ENCODE measurements around the gene EP300.

EP300 gene

GRCh38 chr22:41215926-41216325, 123.5 kb downstream of the EP300 start:
- H3K4me3 ChIP-seq (ENCODE audit: low read depth in 1 of 2, low read length in 2 of 2) = peak overlapping the region in 1 of 2 experiments; percentile 25; a peak in 2 of 4 replicates
- no peak for ATAC-seq (ENCODE audit: insufficient read depth, low read depth)

GRCh38 chr22:41216984-41217383, 124.6 kb downstream of the EP300 start:
- no peak for TF ChIP-seq CTCF (IDR thresholded peaks at IDR 0.05; ENCODE audit: borderline replicate concordance, extremely low read depth, low read length, poor library complexity, severe bottlenecking)
- Histone ChIP-seq H3K4me1 (ENCODE audit: insufficient read depth, low read length) (peaks cover 31% of the 10 kb centered on the region), H2AFZ (ENCODE audit: low read depth, low read length) (peak overlapping the region; percentile 69), H4K20me1 (ENCODE audit: insufficient read depth, low read length) (no peaks in the 10 kb centered on the region), H3K36me3 (ENCODE audit: insufficient read depth, low read length) (peaks cover 58% of the 10 kb centered on the region), H3K9me3 (ENCODE audit: insufficient read depth, low read length, severe bottlenecking) (peaks cover 3% of the 10 kb centered on the region), H3K4me2 (ENCODE audit: insufficient read depth, low read length) (peak overlapping the region; percentile 66), H3K27ac (ENCODE audit: low read length) (peak overlapping the region; percentile 84), H3K27me3 (ENCODE audit: insufficient read depth, low read length, poor library complexity) (no peaks in the 10 kb centered on the region), H3K79me2 (ENCODE audit: insufficient read depth, low read length) (peaks cover 2% of the 10 kb centered on the region), H3K9ac (ENCODE audit: low read depth, low read length) (peak overlapping the region; percentile 55), H3K4me3 (ENCODE audit: low read depth in 1 of 2, low read length in 2 of 2) (peak overlapping the region in 1 of 2 experiments; percentile 50; a peak in 2 of 4 replicates)
- DNase-seq (no peak), ATAC-seq (ENCODE audit: insufficient read depth, low read depth) (no peak)

More at GRCh38 chr22:41215926-41216325, 123.5 kb downstream of the EP300 start:
- TF ChIP-seq CTCF (IDR thresholded peaks at IDR 0.05; ENCODE audit: borderline replicate concordance, extremely low read depth, low read length, poor library complexity, severe bottlenecking) = no peak
- no peak for TF ChIP-seq EZH2 (IDR thresholded peaks at IDR 0.05; ENCODE audit: borderline replicate concordance, low read depth, low read length, severe bottlenecking)
- H2AFZ ChIP-seq (ENCODE audit: low read depth, low read length) = no peak overlapping the region
- peak overlapping the region; percentile 55; the same call in 1 of the 2 replicates for H3K9ac ChIP-seq (ENCODE audit: low read depth, low read length)
- H3K4me1 ChIP-seq (ENCODE audit: insufficient read depth, low read length) = peaks cover 31% of the 10 kb centered on the region
- no peaks in the 10 kb centered on the region for H4K20me1 ChIP-seq (ENCODE audit: insufficient read depth, low read length)
- peak overlapping the region; percentile 66 for H3K4me2 ChIP-seq (ENCODE audit: insufficient read depth, low read length)
- no peaks in the 10 kb centered on the region for H3K27me3 ChIP-seq (ENCODE audit: insufficient read depth, low read length, poor library complexity)
- peaks cover 53% of the 10 kb centered on the region for H3K36me3 ChIP-seq (ENCODE audit: insufficient read depth, low read length)
- H3K27ac ChIP-seq (ENCODE audit: low read length) = peak overlapping the region; percentile 84
- peaks cover 3% of the 10 kb centered on the region for H3K9me3 ChIP-seq (ENCODE audit: insufficient read depth, low read length, severe bottlenecking)
- DNase-seq = no peak
- peaks cover 2% of the 10 kb centered on the region for H3K79me2 ChIP-seq (ENCODE audit: insufficient read depth, low read length)

GRCh38 chr22:41217553-41218157, 125.3 kb downstream of the EP300 start:
- Histone ChIP-seq H3K9ac (ENCODE audit: low read depth, low read length) (peak overlapping the region; percentile 55), H3K27ac (ENCODE audit: low read length) (peak overlapping the region; percentile 84), H3K9me3 (ENCODE audit: insufficient read depth, low read length, severe bottlenecking) (peaks cover 3% of the 10 kb centered on the region), H3K27me3 (ENCODE audit: insufficient read depth, low read length, poor library complexity) (no peaks in the 10 kb centered on the region), H3K36me3 (ENCODE audit: insufficient read depth, low read length) (peaks cover 65% of the 10 kb centered on the region), H3K4me1 (ENCODE audit: insufficient read depth, low read length) (peaks cover 31% of the 10 kb centered on the region), H4K20me1 (ENCODE audit: insufficient read depth, low read length) (no peaks in the 10 kb centered on the region), H3K4me3 (ENCODE audit: low read depth in 1 of 2, low read length in 2 of 2) (peak overlapping the region in 1 of 2 experiments; percentile 50; a peak in 2 of 4 replicates), H3K79me2 (ENCODE audit: insufficient read depth, low read length) (peaks cover 2% of the 10 kb centered on the region), H3K4me2 (ENCODE audit: insufficient read depth, low read length) (peak overlapping the region; percentile 66), H2AFZ (ENCODE audit: low read depth, low read length) (peak overlapping the region; percentile 69)
- DNase-seq = peak; percentile 81
- TF ChIP-seq CTCF (IDR thresholded peaks at IDR 0.05; ENCODE audit: borderline replicate concordance, extremely low read depth, low read length, poor library complexity, severe bottlenecking) = peak; percentile 1
- no peak for TF ChIP-seq EZH2 (IDR thresholded peaks at IDR 0.05; ENCODE audit: borderline replicate concordance, low read depth, low read length, severe bottlenecking)
- ATAC-seq (ENCODE audit: insufficient read depth, low read depth) = peak; percentile 98

All from DND-41 (cell line).